GM12878 (cell line): ENCODE results near the gene WNT11.

ENCODE experiments used
- EGR1 ChIP-seq, 2 experiments: IDR thresholded peaks; 1 replicate in 1 of 2; 2 replicates in 1 of 2; pipeline ENCODE4 v1.6.1; 2011 to 2012; ENCODE audit warnings: low read depth in 2 of 2, low read length in 2 of 2, borderline replicate concordance in 1 of 2, mild to moderate bottlenecking in 1 of 2, moderate library complexity in 1 of 2
- EP300 ChIP-seq, 2 experiments: fragments of 150-350 bp in 1 of 2; IDR thresholded peaks; 2 replicates each; pipeline ENCODE4 v1.6.1; 2011 to 2012; ENCODE audit warnings: low read depth in 2 of 2, low read length in 2 of 2, borderline replicate concordance in 1 of 2, improper control_type of control experiment in 1 of 2, inconsistent platforms in 1 of 2; ENCODE audit not compliant: control insufficient read depth in 1 of 2
- IKZF2 ChIP-seq, 2 experiments: fragments of 450-650 bp; IDR thresholded peaks; 2 replicates each; pipeline ENCODE4 v1.6.1; 2017; ENCODE audit warnings: mild to moderate bottlenecking in 2 of 2, moderate library complexity in 2 of 2
- MAX ChIP-seq: IDR thresholded peaks from 2 replicates; pipeline ENCODE4 v1.6.1; 2012; ENCODE audit warnings: low read depth, low read length, improper control_type of control experiment
- NR2C2 ChIP-seq: IDR thresholded peaks from 2 replicates; pipeline ENCODE4 v1.6.1; 2011; ENCODE audit warnings: borderline replicate concordance, low read depth; ENCODE audit not compliant: control insufficient read depth, insufficient read length
- POLR2A ChIP-seq: IDR thresholded peaks from 2 replicates; pipeline ENCODE4 v1.6.1; 2011; ENCODE audit warnings: low read depth, mild to moderate bottlenecking, low read length
- POLR2AphosphoS5 ChIP-seq: IDR thresholded peaks from 2 replicates; pipeline ENCODE4 v1.6.1; 2011; ENCODE audit warnings: mild to moderate bottlenecking, low read length, inconsistent platforms
- TAF1 ChIP-seq: IDR thresholded peaks from 2 replicates; pipeline ENCODE4 v1.6.1; 2011; ENCODE audit warnings: mild to moderate bottlenecking, low read depth, low read length, borderline replicate concordance
- TF ChIP-seq, protein P1 (sequence below), 3 experiments: IDR thresholded peaks in 2 of 3; conservative IDR thresholded peaks in 1 of 3; 2 replicates each; pipeline ENCODE4 v1.5.1; 2011; ENCODE audit warnings: low read depth in 3 of 3, low read length in 3 of 3, mild to moderate bottlenecking in 3 of 3, control low read depth in 2 of 3, moderate library complexity in 2 of 3, inconsistent platforms in 1 of 3, mixed read lengths in 1 of 3; ENCODE audit not compliant: control insufficient read depth in 2 of 3, insufficient read depth in 1 of 3; ENCODE audit errors: extremely low read depth in 1 of 3
- TF ChIP-seq, protein P2 (sequence below): fragments of 450-650 bp; IDR thresholded peaks from 2 replicates; pipeline ENCODE4 v1.6.1; 2017; ENCODE audit warnings: mild to moderate bottlenecking, moderate library complexity

GRCh38 chr11:76237914-76238313 is 31.6 kb upstream of the WNT11 start:
- TF ChIP-seq POLR2AphosphoS5 (no peak), EGR1 (IDR thresholded peaks at IDR 0.05; ENCODE audit: borderline replicate concordance in 1 of 2, low read depth in 2 of 2, low read length in 2 of 2) (no peak), EP300 (IDR thresholded peaks at IDR 0.05; ENCODE audit: borderline replicate concordance in 1 of 2, control insufficient read depth in 1 of 2, low read depth in 2 of 2, low read length in 2 of 2) (no peak), POLR2A (no peak), TAF1 (no peak), MAX (no peak), NR2C2 (no peak), IKZF2 (IDR thresholded peaks at IDR 0.05) (no peak)
- TF ChIP-seq, protein P1, sequence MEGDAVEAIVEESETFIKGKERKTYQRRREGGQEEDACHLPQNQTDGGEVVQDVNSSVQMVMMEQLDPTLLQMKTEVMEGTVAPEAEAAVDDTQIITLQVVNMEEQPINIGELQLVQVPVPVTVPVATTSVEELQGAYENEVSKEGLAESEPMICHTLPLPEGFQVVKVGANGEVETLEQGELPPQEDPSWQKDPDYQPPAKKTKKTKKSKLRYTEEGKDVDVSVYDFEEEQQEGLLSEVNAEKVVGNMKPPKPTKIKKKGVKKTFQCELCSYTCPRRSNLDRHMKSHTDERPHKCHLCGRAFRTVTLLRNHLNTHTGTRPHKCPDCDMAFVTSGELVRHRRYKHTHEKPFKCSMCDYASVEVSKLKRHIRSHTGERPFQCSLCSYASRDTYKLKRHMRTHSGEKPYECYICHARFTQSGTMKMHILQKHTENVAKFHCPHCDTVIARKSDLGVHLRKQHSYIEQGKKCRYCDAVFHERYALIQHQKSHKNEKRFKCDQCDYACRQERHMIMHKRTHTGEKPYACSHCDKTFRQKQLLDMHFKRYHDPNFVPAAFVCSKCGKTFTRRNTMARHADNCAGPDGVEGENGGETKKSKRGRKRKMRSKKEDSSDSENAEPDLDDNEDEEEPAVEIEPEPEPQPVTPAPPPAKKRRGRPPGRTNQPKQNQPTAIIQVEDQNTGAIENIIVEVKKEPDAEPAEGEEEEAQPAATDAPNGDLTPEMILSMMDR (IDR thresholded peaks at IDR 0.05 in 2 of 3, conservative IDR thresholded peaks at IDR 0.05 in 1 of 3; ENCODE audit: control insufficient read depth in 2 of 3, extremely low read depth in 1 of 3, insufficient read depth in 1 of 3, low read depth in 3 of 3, low read length in 3 of 3), result peak in 1 of 3 experiments; percentile 22; a peak in 2 of 6 replicates
- TF ChIP-seq, protein P2, sequence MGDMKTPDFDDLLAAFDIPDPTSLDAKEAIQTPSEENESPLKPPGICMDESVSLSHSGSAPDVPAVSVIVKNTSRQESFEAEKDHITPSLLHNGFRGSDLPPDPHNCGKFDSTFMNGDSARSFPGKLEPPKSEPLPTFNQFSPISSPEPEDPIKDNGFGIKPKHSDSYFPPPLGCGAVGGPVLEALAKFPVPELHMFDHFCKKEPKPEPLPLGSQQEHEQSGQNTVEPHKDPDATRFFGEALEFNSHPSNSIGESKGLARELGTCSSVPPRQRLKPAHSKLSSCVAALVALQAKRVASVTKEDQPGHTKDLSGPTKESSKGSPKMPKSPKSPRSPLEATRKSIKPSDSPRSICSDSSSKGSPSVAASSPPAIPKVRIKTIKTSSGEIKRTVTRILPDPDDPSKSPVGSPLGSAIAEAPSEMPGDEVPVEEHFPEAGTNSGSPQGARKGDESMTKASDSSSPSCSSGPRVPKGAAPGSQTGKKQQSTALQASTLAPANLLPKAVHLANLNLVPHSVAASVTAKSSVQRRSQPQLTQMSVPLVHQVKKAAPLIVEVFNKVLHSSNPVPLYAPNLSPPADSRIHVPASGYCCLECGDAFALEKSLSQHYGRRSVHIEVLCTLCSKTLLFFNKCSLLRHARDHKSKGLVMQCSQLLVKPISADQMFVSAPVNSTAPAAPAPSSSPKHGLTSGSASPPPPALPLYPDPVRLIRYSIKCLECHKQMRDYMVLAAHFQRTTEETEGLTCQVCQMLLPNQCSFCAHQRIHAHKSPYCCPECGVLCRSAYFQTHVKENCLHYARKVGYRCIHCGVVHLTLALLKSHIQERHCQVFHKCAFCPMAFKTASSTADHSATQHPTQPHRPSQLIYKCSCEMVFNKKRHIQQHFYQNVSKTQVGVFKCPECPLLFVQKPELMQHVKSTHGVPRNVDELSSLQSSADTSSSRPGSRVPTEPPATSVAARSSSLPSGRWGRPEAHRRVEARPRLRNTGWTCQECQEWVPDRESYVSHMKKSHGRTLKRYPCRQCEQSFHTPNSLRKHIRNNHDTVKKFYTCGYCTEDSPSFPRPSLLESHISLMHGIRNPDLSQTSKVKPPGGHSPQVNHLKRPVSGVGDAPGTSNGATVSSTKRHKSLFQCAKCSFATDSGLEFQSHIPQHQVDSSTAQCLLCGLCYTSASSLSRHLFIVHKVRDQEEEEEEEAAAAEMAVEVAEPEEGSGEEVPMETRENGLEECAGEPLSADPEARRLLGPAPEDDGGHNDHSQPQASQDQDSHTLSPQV, result no peak
